CD4-positive, alpha-beta T cell treated with Interleukin-15 for 1 hour (primary cell): Measurements from ENCODE around the gene ERC2.

Experiments
- DNase-seq: peaks from one replicate; pipeline ENCODE4 v3.0.0-alpha.2; 2020

Gene ERC2

DNA sequence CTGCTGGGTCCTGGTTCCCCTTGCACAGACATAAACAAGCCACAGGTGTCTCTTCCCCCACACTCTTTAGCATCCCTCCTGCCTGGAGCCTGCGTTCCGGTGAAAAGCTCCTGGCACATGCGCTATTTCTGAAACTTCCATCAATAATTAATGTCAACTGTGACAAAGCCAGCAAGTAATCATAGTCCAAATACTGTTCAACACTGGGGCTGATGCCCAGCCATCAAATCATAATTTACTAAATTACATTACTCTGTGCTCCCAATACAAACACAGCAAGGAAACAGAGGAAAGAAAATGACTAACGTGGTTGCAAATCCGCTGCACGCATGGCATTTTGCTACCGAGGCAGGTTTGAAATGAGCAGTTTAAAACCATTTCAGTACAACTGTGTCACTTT is 294.7 kb downstream of the ERC2 start:
- no peak for DNase-seq

DNA sequence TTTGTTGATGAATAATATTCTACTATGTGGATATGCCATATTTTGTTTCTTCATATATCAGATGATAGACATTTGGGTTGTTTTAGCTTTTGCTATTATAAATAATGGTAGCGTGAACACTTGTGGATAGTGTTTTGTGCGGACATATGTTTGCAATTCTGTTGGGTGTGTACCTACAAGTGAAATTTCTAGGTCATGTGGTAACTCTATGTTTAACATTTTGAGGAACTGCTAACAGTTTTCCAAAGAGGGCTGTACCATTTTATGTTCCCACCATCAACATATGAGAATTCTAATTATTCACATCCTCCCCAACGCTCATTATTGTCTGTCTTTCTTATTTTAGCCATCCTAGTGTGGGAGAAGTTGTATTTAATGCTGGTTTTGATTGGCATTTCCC is 303.8 kb downstream of the ERC2 start:
- no peak for DNase-seq

DNA sequence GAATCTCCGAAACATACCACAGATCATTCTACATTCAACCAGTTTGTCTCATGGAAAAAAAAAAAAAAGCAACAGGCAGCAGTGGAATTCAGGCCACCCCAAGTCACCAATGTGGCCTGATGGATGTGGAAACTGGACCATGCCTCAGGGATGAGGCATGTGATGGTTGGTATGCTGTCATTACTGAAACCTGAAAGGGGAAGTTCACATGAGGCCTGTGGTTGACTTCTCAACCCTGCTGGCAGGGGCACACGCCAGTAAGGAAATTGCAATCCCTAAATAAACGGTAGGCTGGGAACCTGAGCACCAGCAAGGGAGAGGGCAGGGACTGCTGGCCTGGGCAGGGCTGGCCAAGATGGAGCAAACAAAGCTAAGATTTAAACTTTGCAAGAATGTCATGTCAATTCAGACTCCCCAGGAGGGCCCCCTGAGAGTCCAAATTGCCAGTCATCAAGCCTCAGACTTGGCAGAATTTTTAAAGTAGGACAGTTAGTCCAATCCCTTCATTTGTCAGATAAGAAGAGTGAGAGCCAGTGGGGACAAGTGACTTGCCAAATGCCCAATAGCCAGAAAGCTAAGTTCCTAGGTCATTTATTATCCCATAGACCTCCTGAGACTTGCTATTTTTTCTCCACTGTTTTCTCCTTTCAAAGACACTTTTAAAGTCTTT is 310.4 kb downstream of the ERC2 start:
- peak; percentile 26 for DNase-seq

DNA sequence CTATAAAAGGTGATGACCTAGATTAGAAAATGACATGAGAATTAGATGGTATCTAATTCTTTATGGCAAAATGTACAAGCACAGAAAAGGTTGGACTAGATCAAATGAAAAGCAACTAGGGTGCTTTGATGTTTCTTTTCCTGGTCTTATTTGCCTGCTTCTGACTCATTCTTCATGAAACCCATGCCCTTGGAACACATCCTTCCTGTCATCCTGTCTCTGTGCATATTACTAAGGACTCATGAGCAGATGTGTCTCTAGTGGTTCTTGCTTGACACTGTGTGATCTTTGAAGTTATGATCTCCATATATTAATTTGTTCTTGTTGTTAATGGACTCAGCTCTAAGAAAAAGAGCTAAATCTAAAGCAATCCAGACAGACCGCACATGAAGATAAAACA is 314.0 kb downstream of the ERC2 start:
- no peak for DNase-seq

DNA sequence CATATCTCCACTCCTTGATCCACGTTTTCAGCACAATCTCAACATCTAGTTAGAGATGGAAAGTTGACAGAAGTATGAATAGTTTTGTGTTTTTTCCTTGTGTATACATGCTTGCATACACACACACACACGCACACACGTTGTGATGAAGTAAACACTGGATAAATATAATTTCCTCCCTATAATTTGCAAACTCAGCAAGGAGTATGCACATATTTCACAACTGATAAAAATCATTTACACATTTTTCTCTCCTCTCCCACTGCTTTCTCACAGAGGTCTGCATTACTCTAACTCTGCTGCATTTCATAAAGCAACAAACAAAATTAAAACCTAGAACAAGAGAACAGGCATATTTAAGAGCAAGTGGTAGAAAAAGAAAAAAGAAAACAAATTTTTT is 320.9 kb downstream of the ERC2 start:
- no peak for DNase-seq

DNA sequence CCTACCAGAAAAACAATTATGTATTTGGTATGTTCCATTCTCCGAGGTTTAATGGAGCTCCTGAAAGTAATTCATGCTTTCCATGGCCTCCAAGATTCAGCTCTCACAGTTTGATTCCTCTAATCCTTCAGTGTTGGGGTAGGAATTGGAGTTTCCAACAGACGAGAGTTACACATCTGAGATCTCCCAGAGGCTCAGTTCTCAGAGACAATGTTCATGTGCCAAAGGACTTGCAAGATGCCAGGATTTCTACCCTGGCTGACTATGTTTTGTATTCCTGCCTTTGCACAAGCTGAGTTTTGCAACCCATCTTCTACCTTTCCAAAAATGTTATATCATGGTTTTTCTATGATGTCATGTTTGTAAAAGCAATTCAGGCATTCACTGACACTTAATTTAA is 322.9 kb downstream of the ERC2 start:
- no peak for DNase-seq

DNA sequence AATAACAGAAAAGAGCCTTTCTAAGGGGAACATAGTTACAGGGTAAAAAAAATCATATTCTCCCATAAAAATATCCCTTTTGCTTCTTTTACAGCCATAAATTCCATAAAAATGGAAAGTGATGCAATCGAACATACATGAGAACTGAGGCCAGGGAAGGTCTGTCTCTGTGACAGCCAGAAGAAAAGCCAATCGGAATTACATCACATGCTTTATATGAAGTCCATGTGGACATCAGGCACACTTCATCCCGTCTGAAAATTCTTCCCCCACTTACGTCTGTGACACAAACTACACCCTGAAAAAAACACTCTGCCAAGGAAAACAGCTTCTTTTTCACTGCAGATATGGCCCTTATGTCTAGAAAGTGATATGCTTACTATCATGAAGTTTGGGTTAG is 323.5 kb downstream of the ERC2 start:
- DNase-seq = no peak

DNA sequence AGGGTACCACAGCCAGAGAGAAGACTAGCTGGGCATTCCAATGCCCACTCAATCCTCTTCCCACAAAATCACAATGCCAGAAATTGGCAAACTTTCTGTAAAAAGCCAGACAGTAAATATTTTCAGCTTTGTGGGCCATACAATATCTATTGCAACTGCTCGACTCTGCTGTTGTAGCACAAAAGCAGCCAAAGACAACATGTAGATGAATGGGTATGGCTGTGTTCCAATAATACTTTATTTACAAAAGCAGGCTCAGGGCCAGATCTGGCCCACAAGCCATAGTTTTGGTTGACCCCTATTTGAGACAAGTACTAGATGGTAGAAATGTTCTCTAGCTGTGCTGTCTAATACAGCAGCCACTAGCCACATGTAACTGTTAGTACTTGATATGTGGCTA is 330.9 kb downstream of the ERC2 start:
- DNase-seq = no peak

DNA sequence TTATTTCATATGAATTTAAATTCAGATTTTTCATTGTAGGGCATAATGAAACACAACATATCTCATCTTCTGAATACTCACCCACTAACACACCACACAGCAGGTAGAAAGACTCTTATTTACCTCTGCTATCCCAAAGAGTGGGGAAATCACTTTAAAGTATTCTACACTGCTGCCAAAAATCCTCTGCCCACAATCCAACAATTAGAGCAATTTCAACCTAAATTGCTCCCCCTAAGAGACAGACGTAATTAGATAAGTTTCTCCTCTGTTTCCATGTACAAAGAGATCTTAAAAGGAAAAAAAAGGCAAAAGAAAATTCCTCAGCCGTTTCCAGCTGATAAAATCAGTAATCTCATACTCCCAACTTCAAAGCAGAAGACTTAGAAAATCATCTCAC is 331.8 kb downstream of the ERC2 start:
- no peak for DNase-seq

DNA sequence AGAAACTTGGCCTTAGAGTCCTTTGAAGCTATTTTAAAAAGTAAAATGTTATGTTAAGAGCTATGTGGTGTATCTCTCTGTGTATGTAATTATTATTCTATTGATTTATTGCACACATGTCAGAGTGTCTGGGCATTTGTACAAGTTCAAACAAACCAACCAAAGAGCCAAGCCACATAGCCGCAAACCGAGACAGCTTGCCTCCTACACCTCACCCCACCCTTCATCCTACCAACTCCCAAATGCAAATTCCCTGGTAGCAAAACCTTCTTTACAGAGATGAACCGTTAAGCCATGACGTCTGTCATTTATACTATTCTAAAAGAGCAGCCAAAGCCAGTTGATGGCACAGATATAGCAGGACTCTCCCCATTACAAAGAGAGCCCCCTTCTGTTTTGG is 332.3 kb downstream of the ERC2 start:
- DNase-seq = no peak

DNA sequence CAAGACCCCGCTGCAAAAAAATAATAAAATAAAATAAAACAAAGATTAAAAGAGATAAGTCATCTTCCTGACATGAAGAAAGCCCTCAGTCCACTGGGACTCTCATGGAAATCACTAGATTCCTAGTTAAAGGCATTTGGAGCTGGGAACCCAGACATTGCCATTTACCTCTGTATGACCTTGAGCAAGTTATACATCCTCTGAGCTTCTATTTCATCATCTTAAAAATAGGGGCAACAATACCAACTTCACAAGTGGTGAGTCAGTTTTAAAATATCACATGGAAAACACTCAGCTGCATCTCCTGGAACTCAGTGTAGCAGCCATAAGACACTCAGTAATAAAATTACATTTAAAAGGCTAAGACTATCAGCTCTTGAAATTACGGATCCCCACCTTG is 334.8 kb downstream of the ERC2 start:
- no peak for DNase-seq

DNA sequence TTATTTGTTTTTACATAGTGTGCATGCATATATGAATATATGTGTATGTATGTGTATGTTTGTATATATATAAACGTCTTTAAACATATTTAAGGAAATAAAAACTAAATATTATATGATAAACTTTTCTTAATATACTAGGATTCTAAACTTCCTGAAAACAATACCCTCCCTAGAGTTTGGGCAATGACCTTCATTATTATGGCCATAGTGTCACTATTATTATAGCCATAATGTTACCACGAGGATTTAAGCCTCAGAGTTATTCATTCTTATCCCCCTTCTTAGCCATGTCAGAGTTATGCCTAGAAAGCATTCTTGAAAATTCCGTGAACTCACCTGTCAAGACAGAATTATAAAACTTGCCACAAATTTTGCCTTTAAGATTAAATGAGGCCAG is 335.5 kb downstream of the ERC2 start:
- no peak for DNase-seq

DNA sequence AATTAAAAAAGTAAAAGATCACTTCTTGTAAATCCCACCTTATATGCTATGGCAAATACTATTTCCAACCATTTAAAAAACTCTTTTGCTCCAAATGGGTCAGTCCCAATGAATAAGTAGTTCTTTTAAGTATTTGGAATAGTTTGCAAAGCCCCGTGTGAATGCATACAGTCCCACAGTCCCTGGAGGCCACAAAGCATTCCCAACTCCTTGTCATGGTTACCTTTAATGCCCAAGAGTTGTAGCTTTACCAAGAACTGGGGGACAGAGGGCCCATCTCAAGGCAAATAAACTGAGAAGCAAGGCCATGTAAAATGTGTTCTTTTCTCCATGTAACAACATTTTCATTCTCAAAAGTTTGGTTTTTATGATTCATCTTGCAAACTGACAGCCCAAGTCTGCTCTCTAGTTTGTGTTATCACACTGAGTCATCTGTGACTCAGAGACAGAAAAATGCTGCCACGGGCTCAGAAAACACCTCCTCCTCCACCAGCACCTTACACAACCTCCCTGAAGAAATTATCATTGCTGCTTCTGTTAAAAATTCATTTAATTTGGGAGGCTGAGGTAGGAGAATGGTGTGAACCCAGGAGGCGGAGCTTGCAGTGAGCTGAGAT is 336.2 kb downstream of the ERC2 start:
- DNase-seq = no peak

DNA sequence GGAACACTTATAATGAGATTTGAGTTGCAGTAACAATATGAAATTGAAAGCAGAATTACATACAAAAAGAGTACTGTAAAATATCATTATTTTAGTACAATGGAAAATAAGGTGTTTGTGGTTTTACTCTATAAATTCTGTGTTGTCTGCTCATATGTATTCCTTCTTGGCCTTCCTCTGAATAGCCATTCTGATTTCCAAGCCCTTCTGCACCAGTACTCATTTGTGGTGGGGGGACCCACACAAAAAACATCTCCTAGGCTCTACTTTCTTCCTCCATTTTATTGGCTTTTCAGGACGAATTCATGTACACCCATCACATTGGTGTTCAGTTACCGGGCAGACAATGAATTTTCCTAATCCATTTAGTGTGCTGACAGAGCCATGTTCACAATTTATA is 338.2 kb downstream of the ERC2 start:
- no peak for DNase-seq

DNA sequence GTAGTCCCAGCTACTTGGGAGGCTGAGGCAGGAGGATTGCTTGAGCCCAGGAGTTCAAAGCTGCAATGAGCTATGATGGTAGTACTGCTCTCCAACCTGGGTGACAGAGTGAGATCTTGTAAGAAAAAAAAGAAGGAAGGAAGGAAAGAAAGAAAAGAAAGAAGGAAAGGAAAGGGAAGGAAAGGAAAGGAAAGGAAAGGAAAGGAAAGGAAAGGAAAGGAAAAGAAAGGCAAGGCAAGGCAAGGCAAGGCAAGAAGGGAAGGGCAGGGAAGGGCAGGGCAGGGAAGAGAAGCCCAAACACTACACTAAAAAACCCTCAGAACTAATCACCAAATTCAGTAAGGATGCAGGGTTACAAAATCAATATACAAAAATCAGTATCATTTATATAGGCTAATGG is 341.6 kb downstream of the ERC2 start:
- DNase-seq = no peak

DNA sequence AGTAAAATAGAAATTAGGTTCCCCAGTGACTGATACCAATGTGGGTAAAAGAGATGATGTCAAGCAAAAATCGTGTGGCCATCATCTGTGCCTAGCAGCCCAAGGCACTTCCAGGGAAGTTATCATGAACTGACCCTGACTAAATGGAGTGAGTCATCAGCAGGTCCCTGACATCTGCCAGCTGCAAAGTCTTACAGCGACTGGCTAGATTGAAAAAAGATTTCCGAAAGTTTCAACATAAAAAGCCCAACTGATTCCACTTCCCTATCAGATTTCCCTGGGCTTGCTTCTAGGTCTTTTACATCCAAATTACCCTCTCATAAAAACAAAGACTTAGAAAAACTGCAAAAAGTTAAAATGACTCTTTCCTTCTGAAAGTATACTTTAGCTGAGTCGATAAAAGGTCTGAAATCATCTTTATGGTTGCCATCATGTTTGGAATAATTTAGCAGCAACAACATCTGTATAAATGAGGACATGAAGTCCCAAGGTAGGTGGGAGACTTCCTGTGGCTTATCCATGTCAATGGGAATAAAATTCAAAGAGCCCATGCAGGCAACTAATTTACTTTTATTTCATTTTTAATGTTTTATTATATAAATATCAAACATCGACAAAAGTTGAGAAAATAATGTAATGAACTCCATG is 342.8 kb downstream of the ERC2 start:
- no peak for DNase-seq

DNA sequence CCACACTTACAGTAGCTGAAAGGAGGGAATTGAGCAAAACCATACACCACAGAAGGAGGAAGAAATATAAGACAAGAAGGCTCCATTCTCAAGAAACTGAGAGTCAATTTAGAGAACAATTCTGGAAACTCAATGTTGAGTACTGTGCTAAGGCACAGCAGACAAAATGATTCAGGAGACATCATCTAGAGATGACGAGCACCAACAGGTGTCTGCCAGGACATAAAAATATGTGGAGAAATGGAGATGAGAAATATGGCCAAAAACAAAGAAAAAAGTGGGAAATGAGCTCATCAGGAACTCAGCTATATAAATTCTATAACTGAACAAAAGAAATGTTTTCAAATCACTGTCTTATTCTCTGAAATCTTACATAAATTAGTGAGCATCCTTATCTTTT is 343.7 kb downstream of the ERC2 start:
- no peak for DNase-seq

DNA sequence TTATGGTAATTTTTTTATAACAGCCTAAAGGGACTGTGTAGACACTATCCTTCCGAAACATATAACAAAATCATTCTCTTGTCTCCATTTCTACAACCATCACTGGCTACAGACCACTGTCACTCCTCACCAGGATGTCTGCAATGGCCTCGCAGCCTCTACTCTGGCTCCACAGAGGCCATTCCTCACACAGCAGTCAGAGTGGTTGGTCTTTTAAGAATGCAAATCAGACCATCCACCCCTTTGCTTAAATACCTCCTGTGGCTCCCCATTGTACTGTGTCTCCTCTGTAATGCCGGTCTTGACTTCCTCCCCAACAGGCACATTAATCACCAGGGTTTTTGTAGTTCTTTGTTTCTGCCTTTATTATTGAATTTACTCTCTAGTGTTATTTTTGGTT is 344.8 kb downstream of the ERC2 start:
- no peak for DNase-seq

DNA sequence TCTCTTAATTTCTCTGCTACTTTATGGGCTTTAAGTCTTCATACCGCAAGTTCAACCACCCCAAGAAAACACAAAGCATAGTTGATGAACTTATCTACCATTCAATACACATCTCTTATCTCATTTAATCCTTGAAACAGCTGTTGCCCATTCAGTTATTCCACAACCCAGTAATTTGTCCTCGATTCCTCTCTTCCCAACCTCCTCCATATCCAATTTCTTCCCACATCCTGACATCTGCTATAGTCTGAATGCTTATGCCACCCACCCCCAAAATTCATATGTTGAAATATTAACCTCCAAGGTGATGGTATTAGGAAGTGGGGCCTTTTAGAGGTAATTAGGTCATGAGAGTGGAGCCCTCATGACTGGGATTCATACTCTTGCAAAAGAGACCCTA is 345.4 kb downstream of the ERC2 start:
- no peak for DNase-seq

DNA sequence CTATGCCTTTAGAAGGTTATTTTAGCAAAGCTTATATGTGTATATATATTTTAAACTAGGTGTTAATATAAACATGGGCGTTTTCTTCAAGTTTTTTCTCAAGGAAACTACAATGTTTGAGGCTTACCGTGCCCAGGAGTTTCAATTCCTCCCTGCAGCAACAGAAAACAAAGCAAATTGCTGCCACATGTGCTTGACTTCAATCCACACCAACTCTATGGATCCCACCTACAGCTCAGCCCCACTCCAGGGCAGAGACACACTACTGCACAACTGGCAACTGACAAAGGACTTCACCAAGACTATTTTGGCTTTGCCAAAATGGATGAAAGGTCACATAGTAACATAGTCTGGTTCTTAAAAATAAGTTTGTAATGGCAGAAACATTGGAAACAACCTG is 346.6 kb downstream of the ERC2 start:
- DNase-seq = no peak

DNA sequence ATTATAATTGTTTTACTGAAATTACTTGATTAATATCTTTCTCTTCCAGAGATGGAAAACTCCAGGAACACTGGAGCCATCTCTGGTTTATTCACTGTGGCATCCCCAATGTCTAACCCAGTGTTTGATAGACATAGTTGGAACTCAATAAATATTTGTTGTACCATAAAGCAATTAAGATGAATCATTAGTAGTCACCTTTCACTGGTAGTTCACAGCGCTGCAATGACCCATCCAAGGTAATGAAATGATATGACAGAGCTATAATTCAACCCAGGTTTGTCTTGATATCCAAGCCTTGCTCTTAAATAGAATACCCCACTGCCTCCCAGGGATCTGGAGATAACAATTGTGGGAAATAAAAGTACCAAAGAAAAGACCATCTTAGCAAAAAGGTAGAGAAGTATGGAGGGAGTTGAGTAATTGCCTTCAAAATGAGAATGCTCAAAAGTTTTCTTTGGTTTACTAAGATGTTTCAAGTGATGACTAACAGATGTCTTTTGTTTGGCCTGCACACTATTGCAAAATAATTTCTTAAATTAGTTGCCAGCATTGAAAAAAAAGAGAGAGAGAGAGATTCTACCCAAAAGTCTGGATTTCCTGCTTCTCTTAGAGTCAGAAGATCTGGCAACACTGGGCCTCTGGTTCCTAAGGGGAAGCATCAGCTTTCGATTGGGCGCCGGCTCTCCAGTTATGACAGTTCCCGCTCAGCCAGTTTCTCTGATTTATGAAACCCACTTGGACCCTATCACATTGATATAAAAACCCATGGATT is 348.5 kb downstream of the ERC2 start:
- DNase-seq = no peak

DNA sequence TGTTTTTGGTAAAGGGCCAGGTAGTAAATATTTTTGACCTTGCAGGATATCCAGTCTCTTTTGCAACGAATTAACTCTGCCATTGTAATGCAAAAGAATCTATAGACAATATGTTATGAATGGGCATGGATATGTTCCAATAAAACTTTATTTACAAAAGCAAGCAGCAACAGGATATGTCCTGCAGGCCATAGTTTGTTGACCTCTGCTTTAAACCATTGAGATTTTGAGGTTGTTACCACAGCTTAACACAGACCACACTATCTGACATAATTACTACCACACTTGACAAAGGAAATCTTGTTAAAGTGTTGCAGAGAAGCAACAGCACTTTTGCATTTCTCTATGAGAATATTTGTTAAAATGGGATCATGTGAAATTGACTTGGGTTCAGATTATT is 349.3 kb downstream of the ERC2 start:
- DNase-seq = no peak

DNA sequence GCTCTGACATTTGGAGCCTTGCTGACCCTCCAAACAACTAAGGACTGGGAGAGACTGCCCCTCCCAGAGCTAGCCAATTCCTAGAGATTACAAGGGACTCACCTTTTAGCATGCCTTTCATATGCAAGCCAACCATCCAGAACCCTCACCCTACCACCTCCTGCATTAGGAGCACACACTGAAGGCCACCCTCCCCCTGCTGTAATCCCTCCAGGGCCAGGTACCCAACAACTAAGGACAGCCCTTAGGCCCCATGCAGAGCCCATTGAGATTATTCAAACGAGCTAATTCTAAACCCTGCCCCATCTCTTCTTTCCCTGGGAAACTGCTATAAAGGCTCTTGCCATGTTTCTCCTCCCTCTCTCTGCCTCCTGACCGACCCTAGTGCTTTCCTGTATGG is 352.6 kb downstream of the ERC2 start:
- no peak for DNase-seq

DNA sequence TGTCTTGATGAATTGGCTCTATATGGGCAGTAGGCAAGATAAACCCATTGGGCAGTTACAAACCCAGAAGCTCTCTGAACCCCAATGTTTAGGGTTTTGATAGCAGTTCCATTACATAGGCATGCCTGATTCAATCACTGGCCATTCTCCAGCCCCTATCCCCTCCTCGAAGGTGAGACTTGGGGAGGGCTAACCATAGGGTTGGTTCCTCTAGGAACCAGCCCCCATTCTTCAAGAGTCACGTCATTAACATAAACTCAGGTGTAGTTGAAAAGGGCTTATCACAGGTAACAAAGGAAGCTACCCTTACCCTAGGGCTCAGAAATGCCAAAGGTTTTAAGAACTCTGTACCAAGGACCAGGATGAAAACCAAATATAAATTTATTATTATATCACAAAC is 353.1 kb downstream of the ERC2 start:
- no peak for DNase-seq
